ENCODE data around the gene ANXA2.
"Not testable (repeated sequence)": the region's sequence is repeated elsewhere in the genome, so short reads cannot be mapped to it uniquely, and the experiment has no call there.

Gene ANXA2

GRCh38 chr15:60338810-60339209 is 59.0 kb downstream of the ANXA2 start:
- DNase-seq, result no peak

GRCh38 chr15:60337076-60337475 is 60.7 kb downstream of the ANXA2 start:
- DNase-seq, result no peak

DNA sequence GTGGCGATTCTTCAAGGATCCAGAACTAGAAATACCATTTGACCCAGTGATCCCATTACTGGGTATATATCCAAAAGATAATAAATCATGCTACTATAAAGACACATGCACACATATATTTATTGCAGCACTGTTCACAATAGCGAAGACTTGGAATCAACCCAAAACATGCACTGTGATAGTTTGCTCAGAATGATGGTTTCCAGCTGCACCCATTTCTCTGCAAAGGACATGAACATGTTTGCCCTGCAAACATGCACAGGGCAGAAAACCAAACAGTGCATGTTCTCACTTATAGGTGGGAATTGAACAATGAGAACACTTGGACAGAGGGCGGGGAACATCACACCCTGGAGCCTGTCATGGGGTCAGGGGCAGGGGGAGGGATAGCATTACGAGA is 62.5 kb downstream of the ANXA2 start:
- not testable (repeated sequence) for DNase-seq

DNA sequence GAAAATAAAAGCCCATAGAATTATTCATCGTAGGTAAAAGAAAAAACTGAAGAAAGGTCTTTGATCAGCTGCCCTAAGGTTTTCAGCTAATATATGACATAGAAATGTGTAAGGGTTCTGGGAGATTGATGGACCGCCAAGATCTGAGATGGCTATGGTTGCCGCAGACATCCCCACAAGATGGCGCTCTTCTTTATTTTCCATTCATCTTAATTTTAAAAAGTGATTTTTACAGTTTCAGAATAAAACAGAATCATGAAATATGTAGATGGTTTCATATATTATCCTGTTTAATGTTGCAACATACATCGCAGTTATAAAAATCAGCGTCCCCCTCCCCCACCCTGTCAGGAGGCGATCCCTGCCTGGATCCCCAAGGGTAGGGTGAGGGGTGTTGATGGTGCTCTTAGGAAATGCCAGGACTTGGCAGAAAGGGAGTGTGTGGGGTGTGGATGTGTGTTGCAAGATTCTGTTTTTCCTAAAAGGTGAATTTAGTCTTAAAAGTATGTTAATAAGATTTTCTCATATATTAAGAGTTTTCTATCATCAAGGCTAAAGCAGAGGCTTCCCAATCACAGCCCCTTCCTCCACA is 68.8 kb downstream of the ANXA2 start:
- no peak for DNase-seq

DNA sequence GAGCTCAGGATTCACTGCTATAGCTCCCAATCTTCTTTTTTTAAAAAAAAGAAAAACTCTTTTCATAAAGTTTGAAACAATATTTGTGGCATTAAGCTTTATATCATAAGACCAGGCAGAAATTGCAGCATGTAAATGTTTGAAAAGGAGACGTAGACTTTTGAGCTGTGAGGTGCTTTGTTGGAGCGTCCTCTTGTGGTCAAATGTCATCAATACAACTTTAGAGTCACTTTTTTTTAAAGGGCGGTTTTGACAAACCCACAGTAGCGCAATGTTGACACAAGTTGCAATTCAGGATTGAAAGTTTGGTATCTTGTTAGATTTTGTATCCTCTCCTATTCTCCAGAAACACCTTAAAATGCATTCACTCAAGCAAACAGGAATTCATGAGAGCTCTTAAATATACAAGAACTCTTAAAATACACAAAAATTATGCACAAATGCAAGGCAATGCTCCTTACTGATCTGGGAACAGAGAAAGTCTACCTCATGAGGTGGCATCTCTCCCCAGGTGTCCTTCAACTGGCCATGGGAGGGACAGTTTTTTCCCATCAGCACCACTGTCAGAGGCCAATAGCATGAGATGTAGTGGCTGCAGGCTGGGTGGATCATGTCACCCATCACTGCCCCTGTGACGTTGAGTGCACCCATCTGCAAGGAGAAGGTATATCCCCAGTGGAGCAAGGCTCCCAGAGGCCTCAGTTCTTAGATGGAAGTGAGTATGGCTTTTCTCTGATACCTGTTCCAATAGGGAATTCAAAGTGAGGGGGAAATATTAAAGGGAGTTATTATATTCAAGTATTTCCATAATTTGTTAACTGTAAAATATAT is 70.7 kb downstream of the ANXA2 start:
- DNase-seq, result no peak

- no peak for DNase-seq
Measured at GRCh38 chr15:60326343-60326742, 71.4 kb downstream of the ANXA2 start.

- DNase-seq, result no peak
Measured at GRCh38 chr15:60325905-60326304, 71.9 kb downstream of the ANXA2 start.

DNA sequence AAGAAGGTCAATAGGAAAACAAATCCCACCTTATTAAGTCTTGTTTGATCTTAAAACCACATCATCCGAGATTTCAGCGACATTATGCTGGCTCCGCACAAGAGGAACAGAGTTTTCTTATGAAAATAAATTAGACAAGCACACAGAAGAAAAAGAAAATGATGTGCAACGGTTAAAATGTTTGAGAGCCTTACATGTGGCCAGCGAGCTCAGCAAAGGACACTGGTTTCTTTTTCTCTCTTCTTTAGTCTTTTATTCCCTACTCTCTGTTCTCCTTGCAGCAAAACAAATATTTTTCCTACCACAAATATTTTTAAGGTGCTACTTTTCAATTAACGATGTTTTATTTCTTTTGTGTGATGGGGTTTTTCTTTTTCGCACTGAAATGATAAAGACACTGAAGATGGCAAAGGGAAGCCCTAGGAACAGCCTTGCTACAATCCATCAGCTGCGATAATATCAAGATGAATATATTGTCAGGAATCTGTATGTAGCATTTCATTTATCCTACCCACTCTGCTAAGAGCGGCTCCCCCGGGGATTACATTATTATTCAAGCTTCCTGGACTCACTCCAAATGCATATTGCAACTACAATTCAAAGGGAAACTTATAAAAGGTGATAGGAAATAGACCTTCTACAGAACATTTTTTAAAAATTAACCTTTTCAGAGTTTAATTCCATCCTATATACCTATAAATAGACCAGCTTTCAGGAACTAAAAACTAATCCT is 72.9 kb downstream of the ANXA2 start:
- no peak for DNase-seq

GRCh38 chr15:60323322-60323721 is 74.5 kb downstream of the ANXA2 start:
- DNase-seq, result no peak

GRCh38 chr15:60320365-60320764 is 77.4 kb downstream of the ANXA2 start:
- no peak for DNase-seq

GRCh38 chr15:60318216-60318867 is 79.4 kb downstream of the ANXA2 start:
- DNase-seq, result no peak

DNA sequence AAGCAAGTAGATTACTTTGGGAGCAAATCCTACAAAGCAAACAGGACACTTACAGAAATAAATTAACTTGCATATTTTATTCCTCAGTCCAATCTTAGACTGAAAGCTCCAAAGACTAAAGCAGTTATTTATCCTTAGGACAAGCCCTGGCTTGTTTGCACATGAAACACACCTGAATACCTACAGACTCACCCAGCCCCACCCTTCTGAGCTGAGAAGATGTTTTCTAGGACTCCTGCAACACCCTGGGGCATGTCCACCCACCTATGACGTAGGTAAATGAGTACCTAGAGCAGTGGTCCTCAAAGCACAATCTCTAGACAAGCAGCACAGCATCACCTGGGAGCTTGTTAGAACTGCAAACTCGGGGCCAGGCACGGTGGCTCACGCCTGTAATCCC is 80.8 kb downstream of the ANXA2 start:
- DNase-seq, result no peak

- no peak for DNase-seq
Measured at GRCh38 chr15:60315878-60316277, 81.9 kb downstream of the ANXA2 start.

DNA sequence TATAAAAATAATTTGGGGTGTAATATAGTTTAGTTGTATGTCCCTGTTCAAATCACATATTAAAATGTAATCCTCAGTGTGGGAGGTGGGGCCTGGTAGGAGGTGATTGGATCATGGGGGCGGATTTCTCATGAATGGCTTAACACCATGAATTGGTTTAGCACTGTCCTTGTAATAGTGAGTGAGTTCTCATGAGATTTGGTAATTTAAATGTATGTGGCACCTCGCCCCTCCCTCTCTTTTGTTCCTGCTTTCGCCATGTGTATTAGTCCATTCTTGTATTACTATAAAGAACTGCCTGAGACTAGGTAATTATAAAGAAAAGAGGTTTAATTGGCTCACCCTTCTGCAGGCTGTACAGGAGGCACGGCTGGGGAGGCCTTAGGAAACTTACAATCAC is 83.9 kb downstream of the ANXA2 start:
- no peak for DNase-seq

GRCh38 chr15:60307034-60307433 is 90.8 kb downstream of the ANXA2 start:
- no peak for DNase-seq

GRCh38 chr15:60301024-60301423 is 96.8 kb downstream of the ANXA2 start:
- no peak for DNase-seq

GRCh38 chr15:60299452-60300047 is 98.2 kb downstream of the ANXA2 start:
- DNase-seq, result no peak
